ENCODE results near the gene NXT1.
"Not testable (repeated sequence)": the region's sequence is repeated elsewhere in the genome, so short reads cannot be mapped to it uniquely, and the experiment has no call there.

The NXT1 gene

GRCh38 chr20:23350196-23350903 is at the start of gene NXT1:
NXT1 (plus strand) TSS chr20:23350791; CDS start chr20:23354042, 3,251 bp downstream.
- peak; percentile 98 to 99 for DNase-seq

- no peak for DNase-seq
These were observed 49.0 kb upstream of the NXT1 start for GRCh38 chr20:23301436-23302050.

GRCh38 chr20:23302386-23302785 is 48.2 kb upstream of the NXT1 start:
- DNase-seq, result no peak

- no peak for DNase-seq
These were observed 47.8 kb upstream of the NXT1 start for GRCh38 chr20:23302801-23303200.

GRCh38 chr20:23303325-23304102 is 47.1 kb upstream of the NXT1 start:
- DNase-seq, result no peak

- no peak for DNase-seq
These were observed 46.0 kb upstream of the NXT1 start for GRCh38 chr20:23304616-23305015.

GRCh38 chr20:23305098-23305497 is 45.5 kb upstream of the NXT1 start:
- no peak for DNase-seq

GRCh38 chr20:23307393-23307792 is 43.2 kb upstream of the NXT1 start:
- DNase-seq, result not testable (repeated sequence)

- no peak for DNase-seq
These were observed 42.6 kb upstream of the NXT1 start for GRCh38 chr20:23308024-23308423.

- no peak for DNase-seq
These were observed 41.7 kb upstream of the NXT1 start for GRCh38 chr20:23308908-23309307.

- DNase-seq, result no peak
These were observed 40.8 kb upstream of the NXT1 start for GRCh38 chr20:23309781-23310180.

GRCh38 chr20:23311947-23312506 is 38.6 kb upstream of the NXT1 start:
- DNase-seq, result no peak

GRCh38 chr20:23313271-23313670 is 37.3 kb upstream of the NXT1 start:
- no peak for DNase-seq

- no peak for DNase-seq
These were observed 35.9 kb upstream of the NXT1 start for GRCh38 chr20:23314699-23315098.

GRCh38 chr20:23315099-23315498 is 35.5 kb upstream of the NXT1 start:
- no peak for DNase-seq

GRCh38 chr20:23316626-23317025 is 34.0 kb upstream of the NXT1 start:
- no peak for DNase-seq

GRCh38 chr20:23317081-23317480 is 33.5 kb upstream of the NXT1 start:
- DNase-seq, result no peak

GRCh38 chr20:23318347-23318746 is 32.2 kb upstream of the NXT1 start:
- DNase-seq, result no peak

GRCh38 chr20:23320317-23320716 is 30.3 kb upstream of the NXT1 start:
- DNase-seq, result no peak

GRCh38 chr20:23325107-23325506 is 25.5 kb upstream of the NXT1 start:
- no peak for DNase-seq

- no peak for DNase-seq
These were observed 23.8 kb upstream of the NXT1 start for GRCh38 chr20:23326774-23327173.

- DNase-seq, result no peak
These were observed 22.8 kb upstream of the NXT1 start for GRCh38 chr20:23327617-23328333.

Measured in NCI-H1930 (cell line).